Astrocyte (in vitro differentiated cells and primary cell): ENCODE measurements around the gene PTPN4. TPM values are rescaled to one million over a fixed set of nuclear protein-coding genes. Genes with fewer than 3 reads are reported as not detected.

ENCODE experiments used
- DNase-seq: peaks from one replicate; pipeline ENCODE4 v3.0.0-alpha.2; 2010; ENCODE audit warnings: low read depth
- FAIRE-seq: peaks from 2 replicates; lab custom pipeline; 2011; peaks lifted over from hg19 to GRCh38; lab: Jason Lieb, UNC
- H2AFZ ChIP-seq: 2 replicates; pipeline ENCODE4 v1.6.0; 2012; ENCODE audit warnings: low read depth, low read length, inconsistent platforms
- H3K27ac ChIP-seq: 2 replicates; pipeline ENCODE4 v1.5.1; 2011; ENCODE audit warnings: low read depth, low read length, inconsistent platforms
- H3K27me3 ChIP-seq: 2 replicates; pipeline ENCODE4 v1.6.0; 2011; ENCODE audit warnings: low read length, inconsistent platforms; ENCODE audit not compliant: insufficient read depth
- H3K36me3 ChIP-seq: 2 replicates; pipeline ENCODE4 v1.5.1; 2011; ENCODE audit warnings: low read length, inconsistent platforms; ENCODE audit not compliant: insufficient read depth
- H3K4me1 ChIP-seq: 2 replicates; pipeline ENCODE4 v1.5.1; 2011; ENCODE audit warnings: low read length, inconsistent platforms; ENCODE audit not compliant: insufficient read depth
- H3K4me2 ChIP-seq: 2 replicates; pipeline ENCODE4 v1.6.0; 2012; ENCODE audit warnings: low read length, inconsistent platforms
- H3K4me3 ChIP-seq: 2 replicates; pipeline ENCODE4 v1.5.1; 2011; ENCODE audit warnings: low read depth, mild to moderate bottlenecking, low read length, inconsistent platforms; ENCODE audit not compliant: insufficient read depth
- H3K79me2 ChIP-seq: 2 replicates; pipeline ENCODE4 v1.6.0; 2012; ENCODE audit warnings: mild to moderate bottlenecking, low read length, inconsistent platforms; ENCODE audit not compliant: insufficient read depth
- H3K9ac ChIP-seq: 2 replicates; pipeline ENCODE4 v1.6.0; 2012; ENCODE audit warnings: mild to moderate bottlenecking, low read length, inconsistent platforms
- H3K9me3 ChIP-seq: 2 replicates; pipeline ENCODE4 v1.5.1; 2012; ENCODE audit warnings: low read depth, mild to moderate bottlenecking, low read length, inconsistent platforms; ENCODE audit not compliant: insufficient read depth
- H4K20me1 ChIP-seq: 2 replicates; pipeline ENCODE4 v1.6.0; 2012; ENCODE audit warnings: low read length, inconsistent platforms; ENCODE audit not compliant: insufficient read depth
- H3K27ac Mint-ChIP-seq: one replicate; pipeline ENCODE4 v1.8.0; 2021; ENCODE audit warnings: mild to moderate bottlenecking, mixed read lengths; ENCODE audit not compliant: unreplicated experiment
- H3K27me3 Mint-ChIP-seq: one replicate; pipeline ENCODE4 v1.8.0; 2021; ENCODE audit warnings: low read depth, mixed read lengths; ENCODE audit not compliant: unreplicated experiment
- H3K36me3 Mint-ChIP-seq: one replicate; pipeline ENCODE4 v1.8.0; 2021; ENCODE audit warnings: low read depth, mixed read lengths; ENCODE audit not compliant: unreplicated experiment
- H3K4me1 Mint-ChIP-seq: one replicate; pipeline ENCODE4 v1.8.0; 2021; ENCODE audit warnings: low read depth, mixed read lengths; ENCODE audit not compliant: unreplicated experiment
- H3K4me3 Mint-ChIP-seq: one replicate; pipeline ENCODE4 v1.8.0; 2021; ENCODE audit warnings: mild to moderate bottlenecking, moderate library complexity, mixed read lengths; ENCODE audit not compliant: unreplicated experiment
- H3K9me3 Mint-ChIP-seq: one replicate; pipeline ENCODE4 v1.8.0; 2021; ENCODE audit warnings: mild to moderate bottlenecking, mixed read lengths; ENCODE audit not compliant: unreplicated experiment
- EZH2 ChIP-seq: IDR thresholded peaks from 2 replicates; pipeline ENCODE4 v1.6.1; 2012; ENCODE audit warnings: mild to moderate bottlenecking, low read length, inconsistent platforms; ENCODE audit not compliant: insufficient read depth
- total RNA-seq: library from RNA; stranded (reverse); gene quantifications from 2 replicates; pipeline ENCODE4 v1.2.1, GENCODE V29; 2021
- TF ChIP-seq, protein P1 (sequence below): IDR thresholded peaks from 2 replicates; pipeline ENCODE4 v1.5.1; 2011; ENCODE audit warnings: low read depth, mild to moderate bottlenecking, inconsistent platforms, low read length, moderate library complexity; ENCODE audit not compliant: insufficient read depth

Gene PTPN4
- total RNA-seq, 1 donor from 2014 or later: 38.2 TPM

- H3K9me3 Mint-ChIP-seq: peaks cover 6% of the 10 kb centered on the region
- H3K27me3 Mint-ChIP-seq: peaks cover 33% of the 10 kb centered on the region
- H3K4me1 ChIP-seq: no peaks in the 10 kb centered on the region
- peaks cover 10% of the 10 kb centered on the region for H3K27me3 ChIP-seq
- no peak overlapping the region for H3K9ac ChIP-seq
- peaks cover 6% of the 10 kb centered on the region for H3K4me1 Mint-ChIP-seq
- FAIRE-seq (no peak), DNase-seq (no peak)
- H3K4me3 ChIP-seq: no peak overlapping the region
- H3K9me3 ChIP-seq: no peaks in the 10 kb centered on the region
- H3K27ac ChIP-seq: no peak overlapping the region
- H3K36me3 Mint-ChIP-seq: no peaks in the 10 kb centered on the region
- H3K27ac Mint-ChIP-seq: no peak overlapping the region
- H3K36me3 ChIP-seq: no peaks in the 10 kb centered on the region
- no peak overlapping the region for H2AFZ ChIP-seq
- no peak overlapping the region for H3K4me3 Mint-ChIP-seq
- no peaks in the 10 kb centered on the region for H4K20me1 ChIP-seq
- no peaks in the 10 kb centered on the region for H3K79me2 ChIP-seq
- no peak overlapping the region for H3K4me2 ChIP-seq
- TF ChIP-seq EZH2: no peak
- TF ChIP-seq, protein P1, sequence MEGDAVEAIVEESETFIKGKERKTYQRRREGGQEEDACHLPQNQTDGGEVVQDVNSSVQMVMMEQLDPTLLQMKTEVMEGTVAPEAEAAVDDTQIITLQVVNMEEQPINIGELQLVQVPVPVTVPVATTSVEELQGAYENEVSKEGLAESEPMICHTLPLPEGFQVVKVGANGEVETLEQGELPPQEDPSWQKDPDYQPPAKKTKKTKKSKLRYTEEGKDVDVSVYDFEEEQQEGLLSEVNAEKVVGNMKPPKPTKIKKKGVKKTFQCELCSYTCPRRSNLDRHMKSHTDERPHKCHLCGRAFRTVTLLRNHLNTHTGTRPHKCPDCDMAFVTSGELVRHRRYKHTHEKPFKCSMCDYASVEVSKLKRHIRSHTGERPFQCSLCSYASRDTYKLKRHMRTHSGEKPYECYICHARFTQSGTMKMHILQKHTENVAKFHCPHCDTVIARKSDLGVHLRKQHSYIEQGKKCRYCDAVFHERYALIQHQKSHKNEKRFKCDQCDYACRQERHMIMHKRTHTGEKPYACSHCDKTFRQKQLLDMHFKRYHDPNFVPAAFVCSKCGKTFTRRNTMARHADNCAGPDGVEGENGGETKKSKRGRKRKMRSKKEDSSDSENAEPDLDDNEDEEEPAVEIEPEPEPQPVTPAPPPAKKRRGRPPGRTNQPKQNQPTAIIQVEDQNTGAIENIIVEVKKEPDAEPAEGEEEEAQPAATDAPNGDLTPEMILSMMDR: no peak
These were observed 44.1 kb upstream of the PTPN4 start for GRCh38 chr2:119715409-119716283.

GRCh38 chr2:119716284-119716672 lies 43.4 kb upstream of the PTPN4 start:
- Histone ChIP-seq H3K27ac (no peak overlapping the region), H3K9ac (no peak overlapping the region), H3K4me2 (no peak overlapping the region), H3K79me2 (no peaks in the 10 kb centered on the region), H2AFZ (no peak overlapping the region), H3K4me1 (no peaks in the 10 kb centered on the region), H4K20me1 (no peaks in the 10 kb centered on the region), H3K4me3 (no peak overlapping the region), H3K27me3 (peaks cover 10% of the 10 kb centered on the region), H3K9me3 (no peaks in the 10 kb centered on the region), H3K36me3 (no peaks in the 10 kb centered on the region)
- Mint-ChIP-seq H3K9me3 (peaks cover 6% of the 10 kb centered on the region), H3K27ac (no peak overlapping the region), H3K4me3 (no peak overlapping the region), H3K4me1 (peaks cover 6% of the 10 kb centered on the region), H3K27me3 (peaks cover 28% of the 10 kb centered on the region), H3K36me3 (no peaks in the 10 kb centered on the region)
- DNase-seq (no peak), FAIRE-seq (no peak)
- no peak for TF ChIP-seq EZH2
- TF ChIP-seq, protein P1: no peak
